ENCODE measurements around the gene TCF7L2.

Gene TCF7L2

DNA sequence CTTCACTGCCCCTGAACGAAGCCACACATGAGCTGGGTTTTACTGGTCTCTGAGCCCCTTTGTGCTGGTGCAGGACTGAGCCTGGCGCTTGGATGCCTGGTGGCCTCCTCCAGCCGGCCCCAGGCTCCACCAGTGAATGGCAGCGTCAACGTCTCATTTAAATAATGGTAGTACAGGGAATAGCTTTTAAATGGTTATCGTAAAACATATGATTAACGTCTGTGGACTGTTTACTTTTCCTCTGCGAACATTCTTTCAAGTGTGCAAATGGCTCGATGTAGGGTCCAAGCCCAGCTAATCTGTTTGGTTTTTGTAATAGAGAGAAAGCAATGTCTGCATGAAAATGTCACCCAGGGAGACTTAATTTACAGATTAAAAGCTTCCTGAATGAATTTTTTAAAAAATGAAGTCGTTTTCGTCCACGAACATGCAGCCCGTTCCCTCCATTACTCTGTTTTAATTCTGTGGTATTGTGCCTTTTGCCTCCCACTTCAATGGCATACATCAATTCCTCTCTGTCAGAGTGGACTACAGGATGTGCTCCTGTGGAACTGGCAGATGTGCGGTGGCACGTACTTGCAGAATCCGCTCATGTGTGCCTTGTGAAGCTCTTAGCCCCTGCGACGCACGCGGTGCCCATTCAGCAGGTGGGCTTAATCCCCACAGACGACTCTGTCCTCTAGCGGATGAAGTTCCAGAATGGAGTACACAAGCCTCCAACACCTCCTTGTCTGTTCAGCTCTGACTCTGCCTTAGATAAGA is 192.7 kb downstream of the TCF7L2 start:
- no peak for DNase-seq (ENCODE audit: low read depth in 3 of 3)

DNA sequence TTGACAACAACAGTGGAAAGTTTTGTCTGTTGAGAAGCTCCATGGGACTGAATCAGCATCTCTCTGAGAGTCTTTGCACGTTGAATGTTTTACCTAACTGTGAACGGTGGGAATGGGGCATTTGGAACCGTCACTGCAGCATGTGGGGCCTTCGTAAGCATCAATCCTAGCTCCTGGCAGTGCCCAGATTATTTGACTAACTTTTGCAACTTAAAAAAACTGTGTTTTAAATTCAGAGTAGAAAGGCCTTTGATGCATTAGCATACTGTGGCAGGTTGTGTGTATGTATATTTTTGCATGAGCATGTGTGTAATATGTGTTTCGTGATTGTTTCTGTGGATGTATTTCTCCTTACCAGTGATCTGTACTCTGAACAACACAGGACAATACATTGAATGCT is 194.5 kb downstream of the TCF7L2 start:
- no peak for DNase-seq (ENCODE audit: low read depth in 3 of 3)

DNA sequence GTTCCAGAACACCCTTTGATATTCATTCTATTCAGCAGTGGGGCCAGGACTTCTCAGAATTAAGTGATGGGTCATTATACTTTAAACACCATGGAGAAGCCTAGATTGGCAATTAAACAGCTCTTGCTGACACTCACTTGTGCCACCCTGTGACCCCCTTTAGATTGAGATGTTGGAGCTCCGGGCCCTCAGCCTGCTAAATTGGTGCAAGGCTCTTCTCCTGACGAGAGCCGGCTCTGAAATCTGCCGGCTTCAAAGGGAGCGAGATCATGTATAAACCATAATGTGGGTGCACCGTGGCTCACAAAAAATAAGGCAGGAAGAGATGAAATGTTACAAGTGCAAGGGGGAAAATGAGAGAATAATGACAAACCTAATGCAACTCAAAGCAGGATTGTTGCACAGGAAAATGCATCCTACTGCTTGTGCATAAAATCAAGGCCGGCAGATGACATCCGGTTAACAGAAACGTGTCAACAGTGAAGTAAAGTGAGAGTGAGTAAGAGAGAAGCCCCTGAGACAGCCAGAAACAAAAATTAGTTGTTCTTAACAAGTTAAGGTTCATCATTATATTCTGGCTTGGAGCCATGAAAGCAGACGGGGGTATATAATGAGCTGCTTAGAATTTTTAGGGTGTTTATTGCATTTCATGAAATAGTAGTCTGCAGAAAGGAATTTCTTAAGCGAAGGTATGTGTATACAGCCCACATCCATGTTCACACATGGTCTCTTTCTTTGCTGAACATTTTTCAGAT is 198.2 kb downstream of the TCF7L2 start:
- DNase-seq (ENCODE audit: low read depth in 3 of 3), result no peak

DNA sequence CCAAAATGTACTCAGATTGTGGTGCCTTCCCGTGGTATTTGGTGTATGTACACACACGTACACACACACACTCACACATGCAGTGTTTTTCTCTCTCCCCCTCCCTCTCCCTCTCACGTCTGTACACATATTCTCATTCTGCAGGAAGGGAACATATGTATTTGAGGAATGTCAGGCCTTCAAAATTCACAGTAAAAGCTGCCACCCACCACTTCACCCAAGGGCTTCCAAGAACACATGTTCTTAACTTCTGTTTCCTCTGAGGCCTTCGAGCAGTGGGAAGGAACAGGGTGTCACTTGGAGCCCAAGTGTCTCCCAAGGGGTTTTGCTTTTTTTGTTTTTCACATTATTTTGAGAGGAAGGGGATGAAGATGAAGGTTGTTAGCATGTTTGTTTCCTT is 198.9 kb downstream of the TCF7L2 start:
- no peak for DNase-seq (ENCODE audit: low read depth in 3 of 3)

DNA sequence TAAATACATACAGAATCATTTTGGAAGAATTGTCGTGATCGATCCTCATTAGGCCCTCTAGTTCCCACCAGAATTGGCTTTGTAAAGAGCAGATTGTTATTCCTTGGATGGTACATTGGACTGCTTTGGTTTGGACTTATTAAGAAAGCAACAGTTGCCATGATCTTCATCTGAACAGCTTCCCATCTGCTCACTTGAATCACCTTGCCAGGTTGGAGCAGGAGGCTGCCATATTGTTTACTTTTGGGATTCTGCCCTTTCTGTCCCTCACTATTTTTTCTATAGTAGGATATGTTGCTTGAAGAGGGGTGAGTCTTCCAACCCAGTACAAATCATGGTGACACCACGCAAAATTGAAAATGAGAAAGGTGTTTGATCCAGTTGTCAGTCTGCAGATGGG is 199.6 kb downstream of the TCF7L2 start:
- no peak for DNase-seq (ENCODE audit: low read depth in 3 of 3)

DNA sequence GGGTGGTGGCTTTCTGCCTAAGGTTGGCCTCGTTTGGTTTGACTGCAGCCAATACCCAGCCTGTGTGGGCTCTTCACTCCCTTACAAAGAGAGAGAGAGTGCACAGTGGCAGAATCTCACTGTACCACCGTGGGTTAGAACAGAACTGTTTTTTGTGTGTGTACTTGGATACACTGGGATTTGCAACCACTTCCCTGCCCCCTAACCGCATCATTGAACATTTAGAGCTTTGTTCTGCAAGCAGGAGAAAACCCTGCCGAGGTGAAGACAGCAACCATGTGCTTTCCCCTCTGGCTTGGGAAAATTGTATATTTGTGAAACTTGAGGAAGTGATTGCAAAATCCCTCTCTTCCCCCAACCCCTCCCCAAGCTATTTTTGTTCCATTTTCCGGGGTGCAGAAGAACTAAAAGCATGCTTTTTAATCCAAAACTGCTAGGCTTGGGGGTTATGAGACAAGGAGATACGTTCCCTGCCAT is 201.2 kb downstream of the TCF7L2 start:
- no peak for DNase-seq (ENCODE audit: low read depth in 3 of 3)

DNA sequence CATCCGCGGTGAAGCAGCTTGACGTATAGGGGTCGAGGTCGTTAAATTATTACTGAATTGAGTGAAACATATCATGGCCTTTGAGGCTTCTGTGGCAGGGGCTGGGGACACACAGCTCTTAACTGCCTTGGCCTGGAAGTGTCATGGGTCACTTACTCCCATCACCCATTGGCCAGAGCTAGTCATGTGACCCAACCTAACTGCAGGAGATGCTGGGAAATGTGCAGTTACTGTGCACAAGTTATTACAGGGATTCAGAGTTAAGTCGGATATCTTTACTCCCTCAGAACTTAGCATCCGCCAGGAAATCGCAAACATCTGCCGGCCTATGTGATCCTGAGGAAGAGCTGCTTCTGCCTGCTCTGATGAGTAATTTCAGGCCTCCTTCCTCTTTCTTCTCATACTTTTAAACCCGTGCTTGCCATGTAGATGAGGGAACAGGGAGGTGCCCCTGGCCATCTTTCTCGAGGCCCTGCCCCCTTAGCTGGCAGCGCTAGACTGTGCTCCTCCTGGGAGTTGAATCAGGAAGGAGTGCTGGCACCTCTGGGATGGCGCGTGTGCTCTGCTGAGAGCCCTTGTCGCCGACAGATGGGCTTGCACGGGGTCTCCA is 203.6 kb downstream of the TCF7L2 start:
- DNase-seq (ENCODE audit: low read depth in 3 of 3), result no peak

DNA sequence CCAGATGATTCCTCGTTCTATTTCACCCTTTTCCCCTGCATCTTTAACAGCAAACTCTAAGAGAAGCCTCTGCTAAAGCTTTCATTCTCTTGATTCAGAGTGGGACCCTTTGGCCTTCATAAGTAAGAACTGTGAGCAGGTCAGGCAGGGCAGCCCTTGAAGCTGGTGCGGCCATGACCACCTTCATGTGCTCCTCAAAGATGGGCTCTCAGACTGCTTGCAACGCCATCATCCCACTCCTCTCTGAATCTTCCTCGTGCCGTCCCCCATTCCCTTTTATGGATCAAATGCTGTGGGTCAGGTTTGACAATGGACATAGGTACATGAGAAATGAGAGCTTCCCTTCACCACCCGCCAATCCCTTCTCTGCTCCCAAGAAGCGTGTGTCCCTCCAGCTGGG is 207.4 kb downstream of the TCF7L2 start:
- no peak for DNase-seq (ENCODE audit: low read depth in 3 of 3)

DNA sequence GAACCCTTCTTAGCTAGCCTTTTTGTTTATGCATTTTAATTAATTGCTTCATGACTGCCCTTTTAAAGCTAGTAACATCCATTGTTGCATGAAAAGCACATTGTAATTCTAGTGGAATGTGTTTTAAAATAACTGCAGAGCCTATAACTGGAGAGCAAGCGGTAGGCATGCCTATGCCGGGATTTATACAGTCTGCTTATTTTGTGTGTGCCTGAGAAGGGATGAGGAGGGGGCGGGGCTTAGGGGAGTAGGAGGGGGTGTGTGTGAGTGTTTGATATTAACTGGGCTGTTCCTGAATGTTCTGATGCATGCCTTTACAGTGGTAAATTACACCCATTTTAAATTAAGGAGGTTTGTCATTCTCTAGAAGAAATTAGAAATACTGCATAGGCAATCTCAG is 208.1 kb downstream of the TCF7L2 start:
- no peak for DNase-seq (ENCODE audit: low read depth in 3 of 3)

DNA sequence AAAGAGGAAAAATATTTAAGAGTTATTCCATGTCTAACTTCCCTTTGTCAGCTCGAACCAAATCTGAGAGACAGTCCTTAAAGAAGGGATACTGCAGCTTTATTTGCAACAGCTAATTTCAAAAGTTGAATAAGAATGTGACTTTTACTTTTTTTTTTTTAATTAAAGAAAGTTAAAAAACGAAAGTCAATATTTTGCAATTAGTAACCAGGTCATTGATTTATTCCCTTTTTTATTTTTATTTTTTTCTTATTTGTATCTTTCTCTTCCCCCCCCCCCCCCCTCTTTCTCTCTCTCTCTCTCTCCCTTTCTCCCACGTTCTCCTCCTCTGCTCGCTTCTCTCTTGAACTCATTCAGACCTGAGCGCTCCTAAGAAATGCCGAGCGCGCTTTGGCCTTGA is 209.5 kb downstream of the TCF7L2 start:
- no peak for DNase-seq (ENCODE audit: low read depth in 3 of 3)

DNA sequence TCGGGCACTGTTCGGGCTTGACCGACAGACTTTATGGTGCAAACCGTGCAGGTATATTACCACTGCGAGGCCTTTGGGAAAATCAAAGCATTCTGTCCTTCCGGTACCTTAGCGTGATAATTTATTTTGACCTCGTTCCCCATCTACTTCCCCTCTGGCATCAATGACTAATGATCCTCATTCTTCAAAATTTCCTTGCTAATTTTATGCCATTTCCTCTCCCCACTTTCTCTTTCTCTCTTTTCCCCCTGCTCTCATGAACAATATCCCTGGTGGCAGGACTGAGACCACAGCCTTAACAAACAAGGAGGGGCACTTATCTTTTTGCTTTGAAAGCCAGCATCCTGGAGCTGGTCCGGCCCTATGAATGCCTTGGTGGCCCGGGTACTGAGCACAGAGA is 210.6 kb downstream of the TCF7L2 start:
- DNase-seq (ENCODE audit: low read depth in 3 of 3), result no peak

DNA sequence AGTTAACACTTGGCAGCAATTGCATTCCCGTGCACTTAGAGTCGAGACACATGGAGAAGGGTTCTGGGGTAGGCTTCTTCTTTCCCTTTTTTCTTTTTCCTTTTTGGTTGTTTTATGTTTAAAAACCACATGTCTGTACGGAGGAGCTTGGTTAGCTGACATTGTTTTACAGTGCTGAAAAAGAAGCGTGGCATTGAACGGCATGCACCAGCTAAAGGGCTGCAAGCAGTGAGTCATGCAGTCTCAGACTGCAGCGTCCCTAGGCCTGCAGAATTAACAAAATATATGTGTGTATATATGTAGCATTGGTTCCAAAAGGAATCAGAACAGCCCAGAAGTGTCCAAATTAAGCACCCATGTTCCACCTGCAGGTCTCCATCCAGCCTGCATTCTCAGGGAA is 211.0 kb downstream of the TCF7L2 start:
- DNase-seq (ENCODE audit: low read depth in 3 of 3), result no peak

DNA sequence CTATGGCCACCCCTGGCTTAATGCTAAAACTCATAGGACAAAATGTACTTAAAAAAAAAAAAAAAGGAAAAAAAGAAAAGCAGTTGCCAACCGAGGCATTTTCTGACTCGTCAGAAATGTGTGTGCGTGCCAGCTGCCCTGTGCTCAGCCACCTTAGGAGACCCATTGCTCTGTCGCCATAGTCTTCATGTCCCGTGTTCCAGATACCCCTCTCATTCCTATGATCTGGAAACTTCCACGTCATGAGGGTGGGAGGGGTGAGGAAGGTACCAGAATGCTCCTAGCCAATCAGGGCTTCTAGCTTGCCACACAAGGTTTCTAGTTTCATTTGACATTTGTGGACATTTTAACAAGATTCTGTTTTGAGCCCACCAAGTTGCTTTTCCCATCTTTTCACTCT is 212.9 kb downstream of the TCF7L2 start:
- no peak for DNase-seq (ENCODE audit: low read depth in 3 of 3)

DNA sequence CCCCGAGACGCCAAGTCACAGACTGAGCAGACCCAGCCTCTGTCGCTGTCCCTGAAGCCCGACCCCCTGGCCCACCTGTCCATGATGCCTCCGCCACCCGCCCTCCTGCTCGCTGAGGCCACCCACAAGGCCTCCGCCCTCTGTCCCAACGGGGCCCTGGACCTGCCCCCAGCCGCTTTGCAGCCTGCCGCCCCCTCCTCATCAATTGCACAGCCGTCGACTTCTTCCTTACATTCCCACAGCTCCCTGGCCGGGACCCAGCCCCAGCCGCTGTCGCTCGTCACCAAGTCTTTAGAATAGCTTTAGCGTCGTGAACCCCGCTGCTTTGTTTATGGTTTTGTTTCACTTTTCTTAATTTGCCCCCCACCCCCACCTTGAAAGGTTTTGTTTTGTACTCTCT is 215.6 kb downstream of the TCF7L2 start:
- no peak for DNase-seq (ENCODE audit: low read depth in 3 of 3)

DNA sequence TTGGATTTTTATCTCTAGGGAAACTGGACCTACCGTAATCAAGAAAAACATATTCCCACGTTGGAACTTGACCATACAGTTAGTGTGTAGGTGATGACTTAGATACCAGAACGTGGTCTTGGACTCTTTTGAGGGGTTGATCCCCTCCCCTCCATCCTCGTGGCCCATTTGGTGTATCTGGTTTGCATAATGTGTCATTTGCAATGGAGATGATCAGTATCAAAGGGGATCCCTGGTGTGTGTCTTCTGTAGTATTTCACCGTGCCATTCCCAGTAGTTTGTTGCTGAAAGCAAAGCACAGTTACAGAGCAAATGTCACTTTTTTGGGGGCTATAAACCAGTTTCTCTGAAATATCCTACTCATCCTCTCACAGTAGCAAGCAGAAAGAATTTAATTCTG is 217.7 kb downstream of the TCF7L2 start:
- DNase-seq (ENCODE audit: low read depth in 3 of 3), result no peak

DNA sequence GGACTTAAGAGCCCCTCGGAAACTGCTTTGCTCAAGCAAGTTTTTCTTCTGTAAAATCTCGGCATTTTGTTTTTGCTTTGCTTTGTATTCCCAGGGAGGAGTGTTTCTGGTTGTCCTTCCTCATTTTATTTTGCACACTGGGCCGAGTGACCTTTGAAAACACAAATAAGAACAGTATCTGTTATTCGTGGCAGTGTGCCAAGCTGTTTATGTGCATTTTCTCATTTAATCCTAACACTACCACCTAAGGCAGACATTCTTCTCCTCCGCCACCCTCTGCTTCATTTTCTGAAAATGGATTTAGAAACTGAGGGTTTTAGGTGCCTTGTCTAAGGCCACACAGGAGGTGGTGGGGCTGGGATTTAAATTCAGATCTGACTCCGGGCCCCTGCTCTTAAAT is 218.5 kb downstream of the TCF7L2 start:
- DNase-seq (ENCODE audit: low read depth in 3 of 3), result no peak

DNA sequence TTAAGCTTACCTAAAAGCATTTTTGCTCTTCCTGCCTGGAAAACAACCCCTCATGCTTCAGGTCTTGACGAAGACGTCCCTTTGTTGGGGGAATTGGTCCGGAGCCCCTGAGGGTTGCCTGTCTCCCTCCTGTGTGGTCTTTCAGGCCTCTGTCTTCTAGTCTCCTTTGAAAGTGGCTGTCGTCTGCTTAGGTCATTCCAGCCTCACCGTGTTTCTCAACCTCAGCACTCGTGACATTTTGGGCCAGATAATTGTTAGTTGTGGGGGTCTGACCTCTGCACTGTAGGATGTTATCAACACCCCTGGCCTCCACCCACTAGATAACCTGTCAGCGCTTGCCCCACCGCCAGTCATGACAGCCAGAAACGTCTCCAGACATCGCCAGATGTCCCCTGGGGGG is 219.1 kb downstream of the TCF7L2 start:
- no peak for DNase-seq (ENCODE audit: low read depth in 3 of 3)

DNA sequence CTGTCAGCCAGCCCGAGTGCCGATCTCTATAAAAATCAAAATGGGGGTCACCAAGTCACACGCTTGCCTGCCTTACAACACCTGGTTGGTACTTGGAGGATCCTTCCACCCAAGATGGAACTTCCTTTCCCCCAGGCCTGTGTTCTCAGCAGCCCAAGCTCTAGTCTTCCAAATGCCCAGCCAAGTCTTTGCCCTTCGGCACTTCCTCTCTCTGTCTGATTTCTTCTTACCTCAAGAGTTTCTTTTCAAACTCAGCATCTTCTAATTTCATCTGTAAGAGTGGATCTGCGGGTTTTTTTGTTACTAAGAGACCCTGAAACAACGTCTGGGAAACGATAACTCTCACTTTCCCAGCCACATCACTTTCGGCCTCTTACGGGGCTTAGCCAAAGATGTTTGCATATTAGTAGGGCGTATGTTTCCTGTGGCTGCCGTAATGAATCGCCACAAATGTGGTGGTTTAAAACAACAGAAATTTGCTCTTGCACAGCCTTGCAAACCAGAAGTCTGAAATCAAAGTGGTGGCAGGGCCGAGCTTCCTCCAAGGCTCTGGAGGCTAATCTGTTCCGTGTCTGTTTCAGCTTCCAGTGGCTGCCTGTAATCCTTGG is 219.9 kb downstream of the TCF7L2 start:
- DNase-seq (ENCODE audit: low read depth in 3 of 3), result no peak

DNA sequence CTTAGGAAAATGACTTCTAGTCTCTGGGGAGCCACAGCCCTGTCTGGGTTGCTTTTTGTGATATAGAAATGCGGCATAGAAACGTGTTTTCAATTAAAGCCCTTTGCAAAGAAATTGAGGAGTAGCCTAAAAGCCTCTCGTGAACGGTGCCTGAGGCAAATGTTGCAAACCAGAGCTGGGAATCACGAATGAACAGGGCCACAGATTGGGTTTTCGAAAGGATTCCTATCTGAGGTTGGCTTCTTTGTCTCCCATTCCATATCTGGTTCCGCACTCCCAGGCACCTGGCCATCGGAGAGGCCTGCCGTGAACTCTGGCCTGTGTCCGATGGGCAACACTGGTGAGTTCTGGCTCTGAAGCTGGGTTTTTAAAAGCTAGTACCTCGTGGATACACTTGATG is 221.6 kb downstream of the TCF7L2 start:
- no peak for DNase-seq (ENCODE audit: low read depth in 3 of 3)

DNA sequence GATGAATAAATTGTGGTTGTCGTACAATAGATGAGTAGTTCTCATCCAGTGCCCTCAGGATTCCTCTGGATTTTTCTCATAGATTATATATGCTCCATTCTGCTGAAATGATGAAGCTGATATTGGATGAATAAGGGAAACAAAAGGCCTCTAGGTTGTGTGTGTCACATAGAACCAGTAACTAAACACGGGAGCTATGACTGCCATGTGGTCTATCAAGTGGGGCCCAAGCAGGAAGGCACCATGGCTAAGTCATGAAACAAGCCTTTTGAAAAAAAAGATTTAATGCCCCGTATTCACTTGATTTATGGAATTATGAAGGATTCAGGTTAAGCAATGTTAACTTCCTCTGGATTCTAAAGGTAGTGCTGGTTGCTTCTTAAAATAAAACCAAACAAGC is 225.1 kb downstream of the TCF7L2 start:
- DNase-seq (ENCODE audit: low read depth in 3 of 3), result no peak

DNA sequence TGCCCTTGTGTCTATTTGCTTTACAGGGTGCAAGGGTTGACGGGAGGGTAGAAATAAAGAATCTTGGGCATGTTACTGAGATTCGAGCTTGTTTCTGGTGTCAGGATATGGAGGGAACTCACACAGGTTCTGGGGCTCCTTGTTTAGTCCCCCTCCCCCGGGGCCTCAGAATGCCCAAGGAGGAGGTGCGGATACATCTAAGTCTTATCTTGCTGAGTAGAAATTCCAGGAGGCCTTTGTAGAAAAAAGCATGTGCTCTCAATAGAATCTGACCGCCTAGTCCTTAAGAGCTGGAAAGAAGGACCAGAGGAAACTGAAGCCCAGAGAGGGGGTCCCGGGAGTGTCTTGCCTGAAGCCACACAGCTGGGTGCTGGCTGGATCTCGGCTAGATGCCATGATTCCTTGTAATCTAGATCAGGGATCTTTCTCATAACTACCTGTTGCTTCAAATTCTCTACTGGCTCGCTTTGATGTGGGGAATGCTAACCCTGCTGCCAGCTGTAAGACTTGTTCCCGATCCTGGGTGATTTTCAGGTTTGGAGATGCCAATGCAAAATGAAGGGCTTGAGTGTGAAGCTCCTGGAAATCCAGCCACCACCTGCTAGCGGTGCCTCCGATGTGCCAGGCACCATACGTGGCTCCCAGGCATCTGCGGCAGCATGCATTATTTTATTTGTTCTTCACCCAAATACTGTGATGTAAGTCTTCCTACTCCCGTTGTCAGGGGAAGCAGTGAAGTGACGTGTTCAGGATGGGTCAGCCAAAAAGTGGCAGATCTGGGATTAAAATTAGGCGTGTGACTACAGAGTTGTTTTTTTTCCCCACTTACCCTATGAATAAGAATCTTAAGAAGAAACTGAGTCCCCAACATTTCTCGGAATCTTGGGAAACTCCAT is 226.0 kb downstream of the TCF7L2 start:
- no peak for DNase-seq (ENCODE audit: low read depth in 3 of 3)
